Activated T-helper 9 cell treated with anti-CD3 and anti-CD28 coated beads, Interleukin-2, amount 50 U/mL, for 16 hours (primary cell): ENCODE data around the gene PAXIP1.

Source experiments
- DNase-seq: peaks from one replicate; pipeline ENCODE4 v3.0.0-alpha.2; 2020; ENCODE audit warnings: low read depth

The PAXIP1 gene

DNA sequence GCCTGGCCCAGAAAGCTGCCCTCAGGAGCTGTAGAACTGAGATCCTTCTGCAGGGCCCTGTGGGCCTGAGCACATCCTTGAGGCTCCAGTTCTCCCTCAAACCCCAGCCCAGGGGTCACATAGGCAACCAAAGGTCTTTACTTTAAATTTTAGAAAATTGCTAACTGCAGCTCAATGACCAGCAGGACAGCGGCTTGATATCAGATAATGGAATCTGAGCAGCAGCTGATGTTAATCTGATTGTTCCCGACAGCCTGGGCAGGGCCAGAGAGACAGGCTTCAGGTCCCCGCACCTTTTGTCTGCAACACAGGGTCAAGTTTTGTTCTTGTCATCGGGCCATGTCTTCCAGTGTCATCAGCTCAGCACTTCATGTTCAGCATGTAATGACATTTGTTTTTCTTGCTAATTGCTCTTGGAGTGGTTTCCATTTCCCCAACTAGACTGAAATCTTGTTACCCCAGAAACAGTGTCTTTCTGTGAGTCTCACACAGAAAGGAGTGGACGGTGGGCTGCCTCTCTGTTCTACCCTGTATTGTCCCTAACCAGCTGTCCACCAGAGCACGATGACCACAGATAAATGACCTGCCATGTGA, 91.0 kb downstream of the PAXIP1 start:
- no peak for DNase-seq

DNA sequence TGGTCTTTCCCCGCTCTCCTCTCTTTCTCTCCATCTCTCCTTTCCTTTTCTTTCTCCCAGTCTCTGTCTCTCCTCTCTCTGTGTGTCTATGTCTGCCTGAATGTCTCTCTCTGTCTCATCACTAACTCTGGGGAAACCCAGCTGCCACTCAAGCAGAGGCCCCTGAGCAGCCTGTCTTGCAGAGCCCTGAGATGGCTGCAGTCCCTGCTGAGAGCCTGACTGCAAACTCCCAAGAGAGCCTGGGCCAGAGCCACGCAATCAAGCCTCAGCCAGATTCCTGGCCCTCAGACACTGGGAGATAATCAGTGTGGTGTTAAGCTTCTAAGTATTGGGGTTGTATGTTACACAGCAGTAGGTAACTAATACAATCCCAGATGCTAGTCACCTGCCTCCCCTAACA, 91.5 kb downstream of the PAXIP1 start:
- no peak for DNase-seq

GRCh38 chr7:154910977-154911376, 91.9 kb downstream of the PAXIP1 start:
- DNase-seq: no peak

- DNase-seq: no peak
Measured at GRCh38 chr7:154910125-154910524, 92.8 kb downstream of the PAXIP1 start.

- no peak for DNase-seq
Measured at GRCh38 chr7:154909241-154910105, 93.5 kb downstream of the PAXIP1 start.

DNA sequence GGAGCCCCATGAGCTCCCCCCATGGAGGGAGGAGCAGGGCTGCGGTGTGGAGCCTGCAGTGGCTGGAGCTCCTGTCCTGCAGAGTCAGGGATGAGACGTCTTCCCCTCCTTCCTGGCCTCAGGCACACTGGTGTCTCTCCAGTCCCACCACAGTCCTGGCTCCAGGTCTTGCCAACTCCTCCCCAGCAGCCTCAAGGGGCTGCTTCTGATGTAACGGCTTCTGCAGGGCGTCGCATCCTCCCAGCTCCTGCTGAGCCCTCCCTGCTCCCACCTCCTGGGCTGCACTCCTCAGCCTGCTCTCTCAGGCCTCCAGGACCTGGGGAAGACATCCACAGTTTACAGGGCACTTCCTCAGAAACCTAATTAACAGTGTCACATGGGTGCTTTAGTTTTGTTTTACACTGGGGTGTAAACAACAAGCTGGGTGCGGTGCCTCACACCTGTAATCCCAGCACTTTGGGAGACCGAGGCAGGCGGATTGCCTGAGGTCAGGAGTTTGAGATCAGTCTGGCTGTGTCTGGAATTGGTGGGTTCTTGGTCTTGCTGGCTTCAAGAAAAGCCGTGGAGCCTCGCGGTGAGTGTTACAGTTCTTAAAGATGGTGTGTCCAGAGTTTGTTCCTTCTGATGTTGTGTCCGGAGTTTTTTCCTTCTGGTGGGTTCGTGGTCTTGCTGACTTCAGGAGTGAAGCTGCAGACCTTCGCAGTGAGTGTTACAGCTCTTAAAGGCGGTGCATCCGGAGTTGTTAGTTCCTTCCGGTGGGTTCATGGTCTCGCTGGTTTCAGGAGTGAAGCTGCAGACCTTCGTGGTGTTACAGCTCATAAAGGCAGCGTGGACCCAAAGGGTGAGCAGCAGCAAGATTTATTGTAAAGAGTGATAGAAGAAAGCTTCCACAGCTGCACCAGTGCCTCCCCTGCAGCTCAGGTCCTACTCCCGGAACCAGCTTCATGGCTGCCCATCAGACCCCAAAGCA, 95.0 kb downstream of the PAXIP1 start:
- DNase-seq: no peak

DNA sequence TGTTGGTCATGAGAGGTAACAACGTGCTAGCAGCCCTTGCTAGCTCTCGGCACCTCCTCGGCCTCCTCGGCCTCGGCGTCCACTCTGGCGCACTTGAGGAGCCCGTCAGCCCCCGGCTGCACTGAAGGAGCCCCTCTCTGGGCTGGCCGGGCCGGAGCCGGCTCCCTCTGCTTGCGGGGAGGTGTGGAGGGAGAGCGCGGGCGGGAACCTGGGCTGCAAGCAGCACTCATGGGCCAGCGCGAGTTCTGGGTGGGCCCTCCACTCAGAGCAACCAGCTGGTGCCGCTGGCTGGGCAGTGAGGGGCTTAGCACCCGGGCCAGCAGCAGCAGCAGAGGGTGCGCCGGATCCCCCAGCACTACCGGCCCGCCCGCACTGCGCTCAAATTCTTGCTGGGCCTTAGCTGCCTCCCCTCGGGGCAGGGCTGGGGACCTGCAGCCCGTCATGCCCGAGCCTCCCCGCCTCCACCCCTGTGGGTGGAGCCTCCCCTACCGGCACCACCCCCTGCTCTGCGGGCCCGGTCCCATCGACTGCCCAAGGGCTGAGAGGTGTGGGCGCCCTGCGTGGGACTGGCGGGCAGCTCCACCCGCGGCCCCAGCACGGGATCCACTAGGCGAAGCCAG, 96.1 kb downstream of the PAXIP1 start:
- DNase-seq: no peak

GRCh38 chr7:154906201-154906600, 96.7 kb downstream of the PAXIP1 start:
- no peak for DNase-seq

DNA sequence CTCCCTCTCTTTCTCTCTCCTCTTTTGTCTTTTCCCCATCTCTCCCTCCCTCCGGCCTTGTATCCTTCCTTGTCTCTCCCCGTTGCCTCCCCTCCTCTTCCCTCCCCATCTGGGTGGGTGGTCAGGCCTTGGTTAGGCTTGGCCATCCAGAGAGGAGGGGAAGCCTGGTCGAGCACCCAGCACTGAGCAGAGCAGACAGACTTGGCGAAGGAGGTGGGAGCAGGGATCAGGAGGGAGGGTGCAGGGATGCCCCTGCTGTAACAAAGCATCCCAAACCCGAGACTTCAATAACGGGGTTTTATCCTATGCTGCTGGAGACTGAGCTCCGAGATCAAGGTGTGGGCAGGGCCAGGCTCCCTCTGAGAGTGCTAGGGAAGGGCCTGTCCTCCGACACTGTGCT, 97.3 kb downstream of the PAXIP1 start:
- DNase-seq: no peak

DNA sequence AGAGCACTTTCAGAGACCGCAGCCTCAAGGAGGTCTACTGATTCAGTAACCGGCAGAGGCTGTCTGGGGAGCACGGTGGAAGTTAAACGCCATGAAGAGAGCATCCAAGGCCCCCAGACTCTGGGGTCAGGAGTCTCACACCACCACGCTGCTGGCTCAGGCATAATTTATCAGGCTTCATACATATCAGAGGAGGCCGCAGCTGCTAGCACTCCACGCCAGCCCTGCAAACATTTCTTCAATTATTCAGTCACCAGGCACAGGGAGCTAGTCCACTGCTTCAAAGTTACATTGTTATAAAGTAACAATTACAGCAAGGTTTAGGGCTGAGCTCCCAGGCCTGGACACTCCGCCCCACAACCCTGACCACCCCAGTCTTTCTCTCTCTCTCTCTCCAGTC, 97.8 kb downstream of the PAXIP1 start:
- DNase-seq: no peak

DNA sequence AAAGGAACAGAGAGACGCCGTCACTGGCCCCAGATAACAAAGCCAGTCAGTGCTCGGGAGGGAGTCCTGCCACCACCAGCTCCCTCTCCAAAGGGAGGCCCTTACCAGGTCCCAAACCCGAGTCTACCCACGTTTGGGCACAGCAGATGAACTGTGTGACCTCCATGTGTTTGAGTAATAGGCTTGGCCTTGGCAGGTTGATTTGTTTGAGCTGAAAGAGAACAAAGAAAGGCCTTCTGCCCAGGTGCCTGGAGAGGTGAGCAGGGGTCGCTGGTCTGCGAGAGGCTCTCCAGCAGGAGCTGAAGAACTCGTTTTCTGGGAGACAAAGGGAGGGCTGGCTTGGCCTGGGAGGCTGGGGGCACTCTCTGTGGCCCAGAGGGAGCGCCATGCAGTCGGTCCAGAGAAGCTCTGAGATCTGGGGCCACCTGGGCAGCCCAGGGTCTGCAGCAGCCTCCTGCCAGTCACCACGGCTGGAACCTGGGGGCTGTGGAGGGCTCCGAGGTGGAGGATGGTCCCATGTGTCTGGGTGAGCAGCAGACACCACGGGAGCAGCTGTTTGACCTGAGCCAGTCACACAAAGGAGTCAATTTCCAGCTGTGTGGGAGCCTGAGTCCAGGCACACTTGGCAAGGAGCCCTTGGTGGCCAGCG, 99.7 kb downstream of the PAXIP1 start:
- DNase-seq: no peak

DNA sequence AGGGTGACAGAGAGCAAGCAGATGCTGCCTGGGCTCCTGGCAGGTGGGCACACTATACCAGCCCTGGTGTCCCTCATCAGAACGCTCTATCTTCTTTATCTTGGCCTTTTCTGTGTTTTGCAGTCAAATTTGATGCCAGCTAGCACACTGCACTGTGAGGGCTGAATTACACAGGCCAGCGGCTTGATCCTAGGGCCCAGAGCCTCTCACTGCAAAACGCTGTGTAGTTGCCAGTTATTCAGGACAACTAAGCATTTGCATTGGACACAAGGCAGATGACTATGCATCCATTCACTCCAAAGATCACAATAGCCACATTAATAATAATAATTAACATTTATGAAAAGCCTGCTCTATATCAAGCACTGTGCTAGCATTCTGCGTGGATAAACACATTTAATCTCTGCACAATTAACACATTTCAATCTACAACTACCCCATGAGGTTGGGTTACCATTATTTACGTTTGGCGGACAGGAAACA, 100.3 kb downstream of the PAXIP1 start:
- no peak for DNase-seq

DNA sequence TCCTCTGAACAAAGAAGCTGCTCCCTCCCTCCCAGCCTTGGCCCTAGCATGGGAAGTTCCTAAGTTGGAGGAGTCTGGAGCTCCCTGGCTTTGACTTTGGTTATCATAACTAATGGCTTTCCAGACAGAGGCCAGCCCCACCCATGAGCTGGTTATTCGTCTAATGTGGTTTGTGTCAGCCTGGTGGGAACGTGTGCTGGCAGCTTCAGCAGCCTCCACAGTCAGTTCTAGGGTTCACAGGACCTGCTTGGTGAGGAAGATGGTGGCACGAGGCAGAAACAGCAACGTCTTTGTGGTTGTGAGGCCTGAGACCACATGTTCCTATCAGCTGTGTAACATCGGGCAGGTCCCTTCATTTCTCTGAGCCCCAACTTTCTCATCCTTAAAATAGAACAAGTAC, 103.1 kb downstream of the PAXIP1 start:
- DNase-seq: no peak

- DNase-seq: no peak
Measured at GRCh38 chr7:154898973-154899855, 103.7 kb downstream of the PAXIP1 start.

- no peak for DNase-seq
Measured at GRCh38 chr7:154896076-154896475, 106.8 kb downstream of the PAXIP1 start.
